Muscle layer of duodenum (tissue), 2 donors: ENCODE data around the gene BARX2.

Experiments
- H3K27ac ChIP-seq: one replicate; pipeline ENCODE4 v1.7.0; 2013; ENCODE audit warnings: mild to moderate bottlenecking, low read length
- H3K27me3 ChIP-seq: one replicate; pipeline ENCODE4 v1.7.0; 2013; ENCODE audit warnings: low read depth, mild to moderate bottlenecking, control low read depth, low read length
- H3K36me3 ChIP-seq, 2 donors: one replicate each; pipeline ENCODE4 v1.7.0; 2013; ENCODE audit warnings: low read length in 2 of 2, control low read depth in 1 of 2, mild to moderate bottlenecking in 1 of 2; ENCODE audit not compliant: insufficient read depth in 2 of 2, control insufficient read depth in 1 of 2
- H3K4me1 ChIP-seq, 2 donors: one replicate each; pipeline ENCODE4 v1.7.0; 2013; ENCODE audit warnings: low read length in 2 of 2, mild to moderate bottlenecking in 2 of 2, control low read depth in 1 of 2, moderate library complexity in 1 of 2; ENCODE audit not compliant: insufficient read depth in 2 of 2, control insufficient read depth in 1 of 2
- H3K4me3 ChIP-seq, 2 donors: one replicate each; pipeline ENCODE4 v1.7.0; 2013; ENCODE audit warnings: low read length in 2 of 2, low read depth in 1 of 2, mild to moderate bottlenecking in 1 of 2
- H3K9me3 ChIP-seq, 2 donors: one replicate each; pipeline ENCODE4 v1.7.0; 2013; ENCODE audit warnings: low read length in 2 of 2, control low read depth in 1 of 2, mild to moderate bottlenecking in 1 of 2; ENCODE audit not compliant: control insufficient read depth in 1 of 2
- donor health status: healthy.

Gene BARX2

GRCh38 chr11:129426776-129427175 is 51.1 kb downstream of the BARX2 start:
- H3K27ac ChIP-seq = peak overlapping the region; percentile 65
- H3K36me3 ChIP-seq = no peaks in the 10 kb centered on the region
- H3K9me3 ChIP-seq = peaks cover 0 to 5% of the 10 kb centered on the region in 2 donors
- H3K4me1 ChIP-seq = no peaks in the 10 kb centered on the region
- H3K27me3 ChIP-seq = no peaks in the 10 kb centered on the region
- no peak overlapping the region for H3K4me3 ChIP-seq

GRCh38 chr11:129427376-129427775 is 51.7 kb downstream of the BARX2 start:
- Histone ChIP-seq H3K36me3 (no peaks in the 10 kb centered on the region), H3K4me1 (no peaks in the 10 kb centered on the region), H3K9me3 (peaks cover 0 to 5% of the 10 kb centered on the region in 2 donors), H3K4me3 (no peak overlapping the region), H3K27me3 (no peaks in the 10 kb centered on the region), H3K27ac (peak overlapping the region; percentile 65)

- Histone ChIP-seq H3K36me3 (no peaks in the 10 kb centered on the region), H3K4me1 (no peaks in the 10 kb centered on the region), H3K9me3 (peaks cover 0 to 5% of the 10 kb centered on the region in 2 donors), H3K27ac (peak overlapping the region; percentile 65), H3K4me3 (no peak overlapping the region), H3K27me3 (no peaks in the 10 kb centered on the region)
Measured at GRCh38 chr11:129427816-129428406, 52.3 kb downstream of the BARX2 start.

- peaks cover 0 to 5% of the 10 kb centered on the region in 2 donors for H3K9me3 ChIP-seq
- no peaks in the 10 kb centered on the region for H3K36me3 ChIP-seq
Measured at GRCh38 chr11:129428557-129428956, 52.9 kb downstream of the BARX2 start.

GRCh38 chr11:129434641-129435498 is 59.2 kb downstream of the BARX2 start:
- Histone ChIP-seq H3K27ac (no peak overlapping the region), H3K4me3 (no peak overlapping the region), H3K27me3 (no peaks in the 10 kb centered on the region)

More at GRCh38 chr11:129428557-129428956, 52.9 kb downstream of the BARX2 start:
- H3K4me1 ChIP-seq = no peaks in the 10 kb centered on the region
- no peak overlapping the region for H3K27ac ChIP-seq
- no peaks in the 10 kb centered on the region for H3K27me3 ChIP-seq
- H3K4me3 ChIP-seq = no peak overlapping the region

GRCh38 chr11:129435499-129436245 is 60.0 kb downstream of the BARX2 start:
- Histone ChIP-seq H3K4me3 (no peak overlapping the region), H3K27ac (no peak overlapping the region), H3K36me3 (no peaks in the 10 kb centered on the region), H3K4me1 (no peaks in the 10 kb centered on the region), H3K9me3 (peaks cover 0 to 5% of the 10 kb centered on the region in 2 donors), H3K27me3 (no peaks in the 10 kb centered on the region)

More at GRCh38 chr11:129434641-129435498, 59.2 kb downstream of the BARX2 start:
- Histone ChIP-seq H3K4me1 (no peaks in the 10 kb centered on the region), H3K9me3 (peaks cover 0 to 5% of the 10 kb centered on the region in 2 donors), H3K36me3 (no peaks in the 10 kb centered on the region)

DNA sequence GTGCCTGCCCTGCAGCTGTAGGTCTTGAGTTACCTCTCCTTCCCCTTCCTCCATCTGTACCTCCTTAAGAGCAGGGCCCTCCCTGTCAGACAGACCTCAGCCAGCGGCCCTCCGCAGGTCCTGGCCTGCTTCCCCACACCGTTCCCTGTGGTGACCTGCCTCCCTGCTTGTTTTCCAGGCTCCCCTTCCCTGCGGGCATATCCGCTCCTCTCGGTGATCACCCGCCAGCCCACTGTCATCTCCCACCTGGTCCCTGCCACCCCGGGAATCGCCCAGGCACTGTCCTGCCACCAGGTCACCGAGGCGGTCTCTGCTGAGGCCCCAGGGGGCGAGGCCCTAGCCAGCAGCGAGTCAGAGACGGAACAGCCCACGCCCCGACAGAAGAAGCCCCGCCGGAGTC is 60.9 kb downstream of the BARX2 start:
- Histone ChIP-seq H3K9me3 (no peaks in the 10 kb centered on the region), H3K4me3 (no peak overlapping the region), H3K27ac (no peak overlapping the region), H3K27me3 (no peaks in the 10 kb centered on the region), H3K36me3 (no peaks in the 10 kb centered on the region), H3K4me1 (no peaks in the 10 kb centered on the region)

DNA sequence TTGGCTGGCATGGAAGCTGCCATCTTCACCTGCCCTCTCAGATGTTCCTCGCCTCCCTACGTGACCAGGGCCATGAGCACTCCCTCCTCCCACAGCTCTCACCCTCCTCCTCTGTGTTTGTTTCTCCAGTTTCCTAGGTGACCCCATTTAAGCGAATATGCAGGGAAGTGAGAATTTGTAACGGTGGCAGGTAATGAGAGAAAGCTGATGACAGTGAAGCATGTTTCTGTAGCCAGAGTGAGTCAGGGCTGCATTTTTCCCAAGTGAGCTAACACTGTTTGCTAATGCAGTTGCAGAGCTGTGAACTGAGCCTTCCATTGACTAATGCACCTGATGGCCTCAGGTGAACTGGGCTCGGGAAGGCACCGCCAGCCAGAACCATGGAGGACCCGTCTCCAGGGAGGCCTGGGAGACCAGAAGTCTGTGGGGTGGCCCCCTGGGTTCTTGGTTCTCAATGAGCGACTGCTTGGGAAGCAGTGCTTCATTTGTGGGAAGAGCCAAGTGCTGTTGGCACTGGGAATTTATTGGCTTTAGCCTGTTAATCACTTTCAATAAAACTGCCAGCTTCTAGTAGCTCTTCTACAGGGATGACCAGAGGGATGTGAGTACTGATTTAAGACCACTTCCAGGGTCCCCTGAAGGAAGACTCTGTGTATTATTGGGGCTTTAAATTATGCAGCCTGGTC is 64.5 kb downstream of the BARX2 start:
- H3K4me1 ChIP-seq = no peaks in the 10 kb centered on the region
- no peaks in the 10 kb centered on the region for H3K36me3 ChIP-seq
- H3K9me3 ChIP-seq = no peaks in the 10 kb centered on the region
- H3K4me3 ChIP-seq = no peak overlapping the region
- no peak overlapping the region for H3K27ac ChIP-seq
- no peaks in the 10 kb centered on the region for H3K27me3 ChIP-seq

DNA sequence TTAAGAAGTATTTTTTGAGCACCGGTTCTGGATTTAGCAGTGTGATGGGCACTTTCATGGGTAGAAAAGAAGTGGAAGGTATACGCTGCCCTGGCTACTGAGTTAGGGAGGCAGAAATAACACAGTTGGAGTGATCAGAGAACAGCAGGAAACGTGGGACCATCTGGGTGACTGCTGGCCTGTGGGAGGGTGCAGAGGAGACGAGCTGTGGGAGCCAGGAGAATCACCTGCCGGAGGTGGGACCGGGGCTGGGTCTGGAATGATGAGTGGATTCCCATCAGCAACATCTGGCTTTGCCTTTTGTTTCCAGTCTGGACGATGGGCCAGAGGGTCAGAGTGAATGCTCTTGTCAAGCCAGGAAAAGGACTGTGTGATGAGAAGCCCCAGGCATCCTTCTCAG is 66.5 kb downstream of the BARX2 start:
- H3K27me3 ChIP-seq = no peaks in the 10 kb centered on the region
- H3K27ac ChIP-seq = no peak overlapping the region
- no peak overlapping the region for H3K4me3 ChIP-seq
- H3K4me1 ChIP-seq = no peaks in the 10 kb centered on the region
- H3K9me3 ChIP-seq = no peaks in the 10 kb centered on the region
- H3K36me3 ChIP-seq = no peaks in the 10 kb centered on the region

DNA sequence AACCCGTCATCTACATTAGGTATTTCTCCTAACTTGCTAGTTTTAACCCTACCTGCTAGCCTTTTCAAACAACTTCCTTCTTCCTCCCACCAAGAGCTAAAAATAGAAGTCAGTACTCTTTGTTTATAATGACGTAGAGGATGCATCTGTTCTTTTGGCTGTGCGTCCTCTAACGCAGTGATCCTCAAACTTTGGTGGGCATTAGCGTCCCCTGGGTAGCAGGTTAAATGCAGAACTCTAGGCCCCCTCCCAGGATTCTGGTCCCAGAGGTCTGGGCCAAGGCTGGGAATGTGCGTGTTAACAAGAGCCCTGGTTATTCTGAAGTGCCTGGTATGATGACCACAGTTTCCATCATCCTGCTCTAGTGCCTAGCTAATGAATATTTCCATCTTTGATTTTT is 67.6 kb downstream of the BARX2 start:
- Histone ChIP-seq H3K9me3 (peaks cover 0 to 3% of the 10 kb centered on the region in 2 donors), H3K27me3 (no peaks in the 10 kb centered on the region), H3K27ac (no peak overlapping the region), H3K4me3 (no peak overlapping the region), H3K4me1 (no peaks in the 10 kb centered on the region), H3K36me3 (no peaks in the 10 kb centered on the region)

DNA sequence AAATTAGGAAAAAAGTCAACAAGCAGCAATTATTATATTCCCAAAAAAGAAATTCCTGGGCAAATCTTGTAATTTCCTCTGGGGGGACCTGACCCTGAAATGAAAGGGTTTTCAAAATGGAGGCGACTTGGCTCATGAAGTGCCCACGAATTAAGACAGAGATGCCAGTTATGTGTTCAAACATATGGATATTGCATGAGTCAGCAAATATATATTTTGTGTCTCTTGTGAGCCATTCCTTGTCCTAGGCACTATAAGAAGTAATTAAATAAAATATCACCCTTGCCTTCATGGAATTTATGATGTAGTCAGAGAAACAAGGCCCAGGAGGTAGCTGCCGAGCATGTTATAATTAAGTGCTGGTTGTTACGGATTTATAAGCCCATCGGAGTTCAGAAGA is 68.6 kb downstream of the BARX2 start:
- Histone ChIP-seq H3K9me3 (peaks cover 0 to 6% of the 10 kb centered on the region in 2 donors), H3K36me3 (no peaks in the 10 kb centered on the region), H3K27me3 (no peaks in the 10 kb centered on the region), H3K27ac (no peak overlapping the region), H3K4me3 (no peak overlapping the region), H3K4me1 (no peaks in the 10 kb centered on the region)
